A673 (cell line): ENCODE measurements around the gene KLF12.

Source experiments
- CTCF ChIP-seq: fragments of 300-800, 200-600 bp; sonication (generic); conservative IDR thresholded peaks from 2 replicates; pipeline ENCODE4 v1.5.1; 2017; ENCODE audit warnings: low read depth, mild to moderate bottlenecking, antibody characterized with exemption, low read length, moderate library complexity, mixed read lengths
- EZH2 ChIP-seq: fragments of 200-600 bp; sonication (generic); IDR thresholded peaks from 2 replicates; pipeline ENCODE4 v1.6.1; 2017; ENCODE audit warnings: borderline replicate concordance, low read depth, mild to moderate bottlenecking, mixed read lengths, antibody characterized with exemption, low read length; ENCODE audit not compliant: poor library complexity, severe bottlenecking

- TF ChIP-seq CTCF (no peak), EZH2 (no peak)
Measured at GRCh38 chr13:74148352-74148751, 14.1 kb upstream of the KLF12 start.
